CD4-positive, CD25-positive, alpha-beta regulatory T cell (primary cell): Measurements from ENCODE around the gene KNSTRN. TPM values are rescaled to one million over a fixed set of nuclear protein-coding genes. Genes with fewer than 3 reads are reported as not detected.

Experiments
- ATAC-seq, 2 donors: fragments of 150-1000 bp; cut with Tn5 transposase; one replicate each; pipeline ENCODE4 v1.10.0; 2021; ENCODE audit warnings: low read depth in 2 of 2, moderate number of reproducible peaks in 2 of 2, moderate library complexity in 1 of 2
- DNase-seq, 3 donors: peaks; one replicate each; pipeline versions ENCODE4 v3.0.0 to v3.0.0-alpha.2; 2012 to 2022; ENCODE audit warnings: mixed read lengths in 1 of 3
- H3K27ac ChIP-seq: one replicate; pipeline ENCODE4 v1.7.0; 2013; ENCODE audit warnings: mild to moderate bottlenecking, low read length; ENCODE audit not compliant: insufficient read depth, poor library complexity, severe bottlenecking
- H3K27me3 ChIP-seq: one replicate; pipeline ENCODE4 v1.7.0; 2013; ENCODE audit warnings: low read length; ENCODE audit not compliant: control insufficient read depth, insufficient read depth
- H3K36me3 ChIP-seq: one replicate; pipeline ENCODE4 v1.7.0; 2013; ENCODE audit warnings: mild to moderate bottlenecking, low read length, moderate library complexity; ENCODE audit not compliant: control insufficient read depth, insufficient read depth
- H3K4me1 ChIP-seq: 2 replicates; pipeline ENCODE4 v1.7.0; 2013; ENCODE audit warnings: mild to moderate bottlenecking, low read length; ENCODE audit not compliant: insufficient read depth, control insufficient read depth, poor library complexity, severe bottlenecking
- H3K4me3 ChIP-seq: one replicate; pipeline ENCODE4 v1.7.0; 2013; ENCODE audit warnings: low read depth, mild to moderate bottlenecking, low read length, moderate library complexity
- H3K9me3 ChIP-seq, 2 experiments: 1 replicate in 1 of 2; 2 replicates in 1 of 2; pipeline ENCODE4 v1.7.0; 2013; ENCODE audit warnings: low read length in 2 of 2, mild to moderate bottlenecking in 1 of 2, moderate library complexity in 1 of 2; ENCODE audit not compliant: control insufficient read depth in 2 of 2
- H3K27ac Mint-ChIP-seq, 3 donors: one replicate each; pipeline ENCODE4 v1.8.0; 2020 to 2022; ENCODE audit warnings: mild to moderate bottlenecking in 3 of 3, mixed read lengths in 3 of 3, moderate library complexity in 2 of 3
- H3K27me3 Mint-ChIP-seq: one replicate; pipeline ENCODE4 v1.8.0; 2022; ENCODE audit warnings: mild to moderate bottlenecking, mixed read lengths
- H3K36me3 Mint-ChIP-seq: one replicate; pipeline ENCODE4 v1.8.0; 2020; ENCODE audit warnings: mixed read lengths
- H3K4me1 Mint-ChIP-seq, 4 donors: one replicate each; pipeline ENCODE4 v1.8.0; 2020 to 2022; ENCODE audit warnings: mixed read lengths in 4 of 4, mild to moderate bottlenecking in 1 of 4
- H3K4me3 Mint-ChIP-seq, 4 donors: one replicate each; pipeline ENCODE4 v1.8.0; 2020 to 2022; ENCODE audit warnings: mild to moderate bottlenecking in 4 of 4, mixed read lengths in 4 of 4, moderate library complexity in 3 of 4
- H3K9me3 Mint-ChIP-seq, 7 donors: one replicate each; pipeline ENCODE4 v1.8.0; 2020 to 2022; ENCODE audit warnings: mixed read lengths in 7 of 7, mild to moderate bottlenecking in 3 of 7, moderate library complexity in 2 of 7
- polyA plus RNA-seq, 4 donors: library from polyadenylated mRNA; unstranded; fragments of 300-500 nt; fragmentation: Illumina TruSeq; gene quantifications; one replicate each; pipeline ENCODE4 v1.2.3, GENCODE V29; 2021
- total RNA-seq: library from RNA; stranded (reverse); gene quantifications from one replicate; pipeline ENCODE4 v1.2.3, GENCODE V29; 2022

KNSTRN gene
- total and polyA plus RNA-seq, 5 donors from 2014 or later, result 3.3 to 10.5 (median 4.6) TPM

GRCh38 chr15:40436892-40437751 lies 54.6 kb downstream of the KNSTRN start:
- H3K4me1 Mint-ChIP-seq, result peaks cover 0 to 46% (median 14%) of the 10 kb centered on the region in 4 donors
- Histone ChIP-seq H3K27ac (no peak overlapping the region), H3K36me3 (no peaks in the 10 kb centered on the region), H3K9me3 (no peaks in the 10 kb centered on the region), H3K27me3 (peaks cover 4% of the 10 kb centered on the region), H3K4me3 (no peak overlapping the region), H3K4me1 (peaks cover 39% of the 10 kb centered on the region)
- peak overlapping the region; percentile 66 to 88 (median 72) for H3K4me3 Mint-ChIP-seq
- no peaks in the 10 kb centered on the region for H3K36me3 Mint-ChIP-seq
- ATAC-seq (no peak), DNase-seq (no peak)
- no peaks in the 10 kb centered on the region for H3K9me3 Mint-ChIP-seq
- no peak overlapping the region for H3K27ac Mint-ChIP-seq
- H3K27me3 Mint-ChIP-seq, result peaks cover 73% of the 10 kb centered on the region

GRCh38 chr15:40437752-40438687 lies 55.5 kb downstream of the KNSTRN start:
- Histone ChIP-seq H3K4me3 (no peak overlapping the region), H3K4me1 (peaks cover 48% of the 10 kb centered on the region), H3K9me3 (no peaks in the 10 kb centered on the region), H3K36me3 (no peaks in the 10 kb centered on the region), H3K27me3 (peaks cover 4% of the 10 kb centered on the region), H3K27ac (no peak overlapping the region)
- peak overlapping the region in 1 of 3 donors; percentile 5 for H3K27ac Mint-ChIP-seq
- H3K4me1 Mint-ChIP-seq, result peaks cover 0 to 55% (median 22%) of the 10 kb centered on the region in 4 donors
- DNase-seq (no peak), ATAC-seq (no peak)
- H3K4me3 Mint-ChIP-seq, result peak overlapping the region; percentile 41 to 88 (median 62)
- peaks cover 69% of the 10 kb centered on the region for H3K27me3 Mint-ChIP-seq
- no peaks in the 10 kb centered on the region for H3K36me3 Mint-ChIP-seq
- H3K9me3 Mint-ChIP-seq, result peaks cover 0 to 1% (median 0%) of the 10 kb centered on the region in 7 donors

- Histone ChIP-seq H3K27me3 (peaks cover 4% of the 10 kb centered on the region), H3K4me3 (no peak overlapping the region), H3K36me3 (no peaks in the 10 kb centered on the region), H3K9me3 (no peaks in the 10 kb centered on the region), H3K4me1 (peaks cover 55% of the 10 kb centered on the region), H3K27ac (no peak overlapping the region)
- Mint-ChIP-seq H3K36me3 (no peaks in the 10 kb centered on the region), H3K27me3 (peaks cover 64% of the 10 kb centered on the region), H3K9me3 (peaks cover 0 to 1% (median 0%) of the 10 kb centered on the region in 7 donors), H3K4me1 (peaks cover 0 to 62% (median 26%) of the 10 kb centered on the region in 4 donors), H3K27ac (no peak overlapping the region), H3K4me3 (peak overlapping the region; percentile 36 to 88 (median 62))
- no peak for DNase-seq
- no peak for ATAC-seq
Observed at GRCh38 chr15:40438712-40439111, 56.2 kb downstream of the KNSTRN start.

- H3K9me3 Mint-ChIP-seq, result peaks cover 0 to 1% (median 0%) of the 10 kb centered on the region in 7 donors
- H3K4me3 ChIP-seq, result no peak overlapping the region
- H3K27me3 Mint-ChIP-seq, result peaks cover 62% of the 10 kb centered on the region
- H3K4me3 Mint-ChIP-seq, result peak overlapping the region; percentile 88 to 97 (median 94)
- H3K27ac ChIP-seq, result no peak overlapping the region
- peaks cover 59% of the 10 kb centered on the region for H3K4me1 ChIP-seq
- H3K4me1 Mint-ChIP-seq, result peaks cover 0 to 67% (median 34%) of the 10 kb centered on the region in 4 donors
- no peaks in the 10 kb centered on the region for H3K9me3 ChIP-seq
- H3K27me3 ChIP-seq, result peaks cover 4% of the 10 kb centered on the region
- no peaks in the 10 kb centered on the region for H3K36me3 Mint-ChIP-seq
- no peak for ATAC-seq
- H3K36me3 ChIP-seq, result no peaks in the 10 kb centered on the region
- DNase-seq, result no peak
- H3K27ac Mint-ChIP-seq, result peak overlapping the region in 1 of 3 donors; percentile 60
Observed at GRCh38 chr15:40439461-40439959, 57.0 kb downstream of the KNSTRN start.

- H3K4me3 Mint-ChIP-seq, result peak overlapping the region; percentile 88 to 97 (median 94)
- H3K36me3 ChIP-seq, result no peaks in the 10 kb centered on the region
- H3K4me3 ChIP-seq, result peak overlapping the region; percentile 48
- H3K27me3 ChIP-seq, result peaks cover 3% of the 10 kb centered on the region
- H3K36me3 Mint-ChIP-seq, result no peaks in the 10 kb centered on the region
- peaks cover 0 to 1% (median 0%) of the 10 kb centered on the region in 7 donors for H3K9me3 Mint-ChIP-seq
- H3K27ac Mint-ChIP-seq, result peak overlapping the region in 2 of 3 donors; percentile 60 to 89
- H3K4me1 Mint-ChIP-seq, result peaks cover 0 to 70% (median 40%) of the 10 kb centered on the region in 4 donors
- peak in 2 of 3 donors; percentile 22 to 26 for DNase-seq
- H3K4me1 ChIP-seq, result peaks cover 63% of the 10 kb centered on the region
- H3K27me3 Mint-ChIP-seq, result peaks cover 56% of the 10 kb centered on the region
- ATAC-seq, result no peak
- no peaks in the 10 kb centered on the region for H3K9me3 ChIP-seq
- no peak overlapping the region for H3K27ac ChIP-seq
Observed at GRCh38 chr15:40439960-40440742, 57.6 kb downstream of the KNSTRN start.

GRCh38 chr15:40440743-40441564 lies 58.4 kb downstream of the KNSTRN start, which contains the start of gene BAHD1:
Gene BAHD1, plus strand, starts transcription at chr15:40440953. Its CDS starts 17,512 bp downstream, at chr15:40458465.
- Mint-ChIP-seq H3K27me3 (peaks cover 48% of the 10 kb centered on the region), H3K4me3 (peak within 1 kb of the TSS; percentile 92 to 98 (median 96)), H3K9me3 (peaks cover 0 to 1% (median 0%) of the 10 kb centered on the region in 7 donors), H3K36me3 (no peaks in the 10 kb centered on the region), H3K4me1 (peaks cover 0 to 72% (median 45%) of the 10 kb centered on the region in 4 donors), H3K27ac (peak within 1 kb of the TSS; percentile 87 to 89 (median 88))
- peak within 1 kb of the TSS; percentile 51 for H3K27ac ChIP-seq
- peak; percentile 88 to 91 for ATAC-seq
- peaks cover 62% of the 10 kb centered on the region for H3K4me1 ChIP-seq
- H3K4me3 ChIP-seq, result peak within 1 kb of the TSS; percentile 48
- no peaks in the 10 kb centered on the region for H3K36me3 ChIP-seq
- no peaks in the 10 kb centered on the region for H3K27me3 ChIP-seq
- DNase-seq, result peak; percentile 90 to 94 (median 92)
- no peaks in the 10 kb centered on the region for H3K9me3 ChIP-seq
